ENCODE measurements around the gene SYT1.

- TF ChIP-seq CTCF (IDR thresholded peaks at IDR 0.05; ENCODE audit: insufficient read depth, low read depth, low read length): no peak
- TF ChIP-seq EZH2 (IDR thresholded peaks at IDR 0.05; ENCODE audit: insufficient read depth, low read length): no peak
Measured at GRCh38 chr12:79156846-79157463, 292.4 kb downstream of the SYT1 start.

Data from astrocyte (in vitro differentiated cells and primary cell).